Measurements from ENCODE around the gene SLC22A4.

DNA sequence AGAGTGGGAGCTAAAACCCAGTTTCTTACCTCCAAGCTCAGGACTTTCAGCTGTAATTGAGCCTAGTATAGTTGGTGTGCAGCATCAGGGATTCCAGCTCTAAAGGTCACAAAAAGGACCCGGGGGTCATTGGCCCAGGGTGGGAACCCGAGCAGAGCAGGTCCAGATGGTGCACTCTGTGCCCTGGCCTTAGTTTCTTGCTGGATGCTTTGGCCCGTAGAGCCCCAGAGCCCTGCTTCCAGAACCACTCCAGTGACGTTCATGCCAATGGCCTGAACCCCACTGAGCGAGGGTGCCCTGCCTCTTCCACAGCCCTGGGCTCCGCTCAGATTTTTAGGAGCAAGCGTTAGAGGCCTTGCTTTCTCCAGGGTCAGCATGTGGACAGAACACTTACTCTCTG lies 83.5 kb downstream of the SLC22A4 start:
- TF ChIP-seq, protein P1, sequence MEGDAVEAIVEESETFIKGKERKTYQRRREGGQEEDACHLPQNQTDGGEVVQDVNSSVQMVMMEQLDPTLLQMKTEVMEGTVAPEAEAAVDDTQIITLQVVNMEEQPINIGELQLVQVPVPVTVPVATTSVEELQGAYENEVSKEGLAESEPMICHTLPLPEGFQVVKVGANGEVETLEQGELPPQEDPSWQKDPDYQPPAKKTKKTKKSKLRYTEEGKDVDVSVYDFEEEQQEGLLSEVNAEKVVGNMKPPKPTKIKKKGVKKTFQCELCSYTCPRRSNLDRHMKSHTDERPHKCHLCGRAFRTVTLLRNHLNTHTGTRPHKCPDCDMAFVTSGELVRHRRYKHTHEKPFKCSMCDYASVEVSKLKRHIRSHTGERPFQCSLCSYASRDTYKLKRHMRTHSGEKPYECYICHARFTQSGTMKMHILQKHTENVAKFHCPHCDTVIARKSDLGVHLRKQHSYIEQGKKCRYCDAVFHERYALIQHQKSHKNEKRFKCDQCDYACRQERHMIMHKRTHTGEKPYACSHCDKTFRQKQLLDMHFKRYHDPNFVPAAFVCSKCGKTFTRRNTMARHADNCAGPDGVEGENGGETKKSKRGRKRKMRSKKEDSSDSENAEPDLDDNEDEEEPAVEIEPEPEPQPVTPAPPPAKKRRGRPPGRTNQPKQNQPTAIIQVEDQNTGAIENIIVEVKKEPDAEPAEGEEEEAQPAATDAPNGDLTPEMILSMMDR (conservative IDR thresholded peaks at IDR 0.05 in 1 of 2, IDR thresholded peaks at IDR 0.05 in 1 of 2; ENCODE audit: extremely low read depth in 1 of 2, insufficient read depth in 1 of 2, low read depth in 1 of 2, low read length in 2 of 2) = no peak
- no peak for TF ChIP-seq EZH2 (IDR thresholded peaks at IDR 0.05; ENCODE audit: borderline replicate concordance, low read length)
